ENCODE data around the gene CTNNA2. TPM values are rescaled to one million over a fixed set of nuclear protein-coding genes. Genes with fewer than 3 reads are reported as not detected.

CTNNA2 gene
- total RNA-seq, 5 donors from 2014 or later (not counting 1 experiment from before 2014, with no cell fraction given) = not detected

DNA sequence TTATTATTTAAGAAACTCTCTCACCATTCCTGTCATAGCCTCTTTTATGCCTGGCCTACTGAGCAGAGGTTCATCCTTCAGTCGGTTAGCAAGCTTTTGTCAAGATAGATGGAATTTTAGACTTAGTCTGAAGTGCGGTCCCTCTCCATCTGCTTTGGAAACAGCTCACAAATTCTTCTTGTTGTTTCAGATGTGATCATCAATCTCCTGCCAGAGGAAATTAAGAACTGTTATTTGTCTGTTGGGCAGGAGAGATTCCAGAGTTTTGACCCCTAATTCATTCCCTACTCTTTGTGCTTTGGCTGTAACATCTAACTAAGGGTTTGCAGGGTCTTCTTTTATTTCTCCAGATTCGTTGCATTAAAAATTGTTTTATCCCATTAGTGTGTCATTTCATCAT, 735.3 kb downstream of the CTNNA2 start:
- DNase-seq (no peak), ATAC-seq (replicated peaks in 1 of 4) (no peak)
- Histone ChIP-seq H3K9me3 (no peaks in the 10 kb centered on the region), H3K4me3 (ENCODE audit: control insufficient read depth in 1 of 2, extremely low read depth in 1 of 2, low read length in 1 of 2) (no peak overlapping the region), H3K27me3 (replicated peaks in 1 of 2; ENCODE audit: control insufficient read depth in 2 of 2, extremely low read depth in 1 of 2, insufficient read depth in 2 of 2, low read length in 1 of 2) (no peaks in the 10 kb centered on the region), H3K27ac (ENCODE audit: low read length) (no peak overlapping the region), H3K4me1 (ENCODE audit: control insufficient read depth in 1 of 2, extremely low read depth in 1 of 2, insufficient read depth in 2 of 2, low read length in 2 of 2) (no peaks in the 10 kb centered on the region), H3K36me3 (ENCODE audit: control insufficient read depth in 2 of 2, extremely low read depth in 1 of 2, insufficient read depth in 1 of 2, low read length in 1 of 2) (no peaks in the 10 kb centered on the region)
- Mint-ChIP-seq H3K36me3 (no peaks in the 10 kb centered on the region), H3K4me3 (no peak overlapping the region), H3K9me3 (peaks cover 0 to 10% (median 8%) of the 10 kb centered on the region in 3 donors), H3K4me1 (peaks cover 0 to 4% (median 0%) of the 10 kb centered on the region in 3 donors), H3K27ac (no peak overlapping the region), H3K27me3 (no peaks in the 10 kb centered on the region)
- WGBS (ENCODE audit: insufficient coverage) = 88% methylated on average over 1 of the region's 3 CpGs
- ChIA-PET CTCF (interaction anchor here in 1 of 2 donors (0.7 kb wide), 1 partner anchor 28 kb away, joined by 3 read pairs; no protein-coding TSS in a partner anchor), POLR2A (no interaction called here)

DNA sequence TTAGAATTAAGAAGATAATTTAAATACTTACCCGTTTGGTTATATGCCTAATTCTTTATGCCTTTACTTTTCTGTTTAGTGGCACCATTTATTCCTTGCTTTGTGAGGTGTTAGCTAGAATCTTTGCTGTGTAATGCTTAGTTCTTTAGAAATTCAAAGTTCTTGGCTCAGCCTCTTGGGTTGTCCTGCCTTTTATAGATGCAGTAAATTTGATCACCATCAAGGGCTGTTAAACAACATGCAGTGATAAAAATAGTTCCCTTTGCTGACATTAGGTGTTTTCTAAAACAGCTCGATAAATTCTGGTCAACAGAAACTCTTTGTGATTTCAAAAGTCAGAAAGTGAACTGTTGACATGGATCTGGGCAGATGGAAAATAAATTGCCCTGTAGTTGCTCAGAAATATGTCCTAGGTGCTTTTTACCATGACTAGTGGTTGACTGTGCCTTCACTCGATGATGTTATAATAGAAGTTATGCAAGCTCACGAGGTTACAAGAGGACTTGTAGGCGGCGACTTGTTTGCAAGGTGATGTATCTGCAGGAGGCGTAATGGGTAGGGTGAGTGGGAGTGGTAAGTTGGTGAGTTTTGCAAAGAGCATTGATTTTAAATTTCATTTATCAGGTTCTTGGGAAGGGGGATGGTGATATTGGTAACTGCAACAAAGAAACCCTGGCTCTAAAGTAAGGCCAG, 739.6 kb downstream of the CTNNA2 start:
- ChIA-PET POLR2A (interaction anchor here in 1 of 2 donors (0.6 kb wide), 1 partner anchor 19 kb away, joined by 7 read pairs; no protein-coding TSS in a partner anchor), CTCF (no interaction called here)
- no peaks in the 10 kb centered on the region for H3K9me3 ChIP-seq
- ATAC-seq (replicated peaks in 1 of 4) = no peak
- no peaks in the 10 kb centered on the region for H3K27me3 Mint-ChIP-seq
- no peak overlapping the region for H3K27ac Mint-ChIP-seq
- H3K4me1 Mint-ChIP-seq = no peaks in the 10 kb centered on the region
- peaks cover 0 to 11% (median 8%) of the 10 kb centered on the region in 3 donors for H3K9me3 Mint-ChIP-seq
- no peaks in the 10 kb centered on the region for H3K27me3 ChIP-seq (replicated peaks in 1 of 2; ENCODE audit: control insufficient read depth in 2 of 2, extremely low read depth in 1 of 2, insufficient read depth in 2 of 2, low read length in 1 of 2)
- H3K27ac ChIP-seq (ENCODE audit: low read length) = no peak overlapping the region
- no peak overlapping the region for H3K4me3 Mint-ChIP-seq
- H3K36me3 Mint-ChIP-seq = no peaks in the 10 kb centered on the region
- DNase-seq = no peak
- H3K4me3 ChIP-seq (ENCODE audit: control insufficient read depth in 1 of 2, extremely low read depth in 1 of 2, low read length in 1 of 2) = no peak overlapping the region
- 80% methylated on average over 6 of the region's 7 CpGs for WGBS (ENCODE audit: insufficient coverage)
- H3K4me1 ChIP-seq (ENCODE audit: control insufficient read depth in 1 of 2, extremely low read depth in 1 of 2, insufficient read depth in 2 of 2, low read length in 2 of 2) = no peaks in the 10 kb centered on the region
- no peaks in the 10 kb centered on the region for H3K36me3 ChIP-seq (ENCODE audit: control insufficient read depth in 2 of 2, extremely low read depth in 1 of 2, insufficient read depth in 1 of 2, low read length in 1 of 2)

DNA sequence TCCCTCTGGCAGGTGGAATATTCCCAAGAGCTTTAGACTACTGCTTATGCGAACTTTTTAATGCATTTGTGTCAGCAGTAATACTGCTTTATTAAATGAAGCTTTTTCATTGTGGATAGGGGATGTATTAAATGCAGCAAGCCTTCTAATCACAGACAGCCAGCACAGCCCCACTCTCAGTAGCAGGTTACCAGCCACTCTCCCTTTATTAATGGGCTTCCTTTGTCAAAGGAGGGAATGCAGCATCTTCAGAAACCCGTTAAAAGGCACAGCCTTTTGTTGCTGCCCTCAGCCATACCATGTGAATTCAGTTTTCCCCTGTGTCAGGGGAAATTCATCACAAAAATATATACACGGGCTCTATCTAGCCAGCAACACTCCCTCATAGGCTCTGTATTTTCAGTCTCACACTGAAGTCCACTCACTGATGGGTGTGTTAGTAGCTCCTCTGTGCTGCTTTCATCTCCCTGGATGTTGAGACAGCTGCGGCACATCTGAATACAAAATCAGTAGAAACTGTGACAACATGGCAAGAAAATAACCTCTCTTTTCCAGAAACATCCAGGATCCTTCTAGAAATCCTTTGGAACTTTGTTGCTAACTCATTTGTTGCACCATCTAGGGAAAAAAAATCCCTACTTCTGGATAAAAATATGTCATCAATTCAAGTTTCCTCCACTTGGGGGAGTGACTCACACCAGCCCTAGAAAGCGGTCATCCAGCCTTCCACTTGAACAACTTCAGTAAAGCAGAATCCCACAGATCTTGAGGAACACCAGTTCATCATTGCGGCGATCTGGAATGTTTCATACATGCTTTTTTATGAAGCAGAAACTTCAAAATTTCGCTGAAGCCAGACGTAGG, 743.3 kb downstream of the CTNNA2 start:
- Histone ChIP-seq H3K27me3 (replicated peaks in 1 of 2; ENCODE audit: control insufficient read depth in 2 of 2, extremely low read depth in 1 of 2, insufficient read depth in 2 of 2, low read length in 1 of 2) (no peaks in the 10 kb centered on the region), H3K4me3 (ENCODE audit: control insufficient read depth in 1 of 2, extremely low read depth in 1 of 2, low read length in 1 of 2) (no peak overlapping the region), H3K4me1 (ENCODE audit: control insufficient read depth in 1 of 2, extremely low read depth in 1 of 2, insufficient read depth in 2 of 2, low read length in 2 of 2) (no peaks in the 10 kb centered on the region), H3K36me3 (ENCODE audit: control insufficient read depth in 2 of 2, extremely low read depth in 1 of 2, insufficient read depth in 1 of 2, low read length in 1 of 2) (no peaks in the 10 kb centered on the region), H3K27ac (ENCODE audit: low read length) (no peak overlapping the region), H3K9me3 (no peaks in the 10 kb centered on the region)
- Mint-ChIP-seq H3K4me3 (no peak overlapping the region), H3K27ac (no peak overlapping the region), H3K4me1 (no peaks in the 10 kb centered on the region), H3K27me3 (no peaks in the 10 kb centered on the region), H3K36me3 (no peaks in the 10 kb centered on the region), H3K9me3 (peaks cover 0 to 5% (median 4%) of the 10 kb centered on the region in 3 donors)
- ATAC-seq (replicated peaks in 1 of 4) = no peak
- 90% methylated on average over 2 of the region's 9 CpGs for WGBS (ENCODE audit: insufficient coverage)
- DNase-seq = no peak
- POLR2A ChIA-PET = no interaction called here
- CTCF ChIA-PET = interaction anchor here in 1 of 2 donors (0.5 kb wide), 1 partner anchor 242 kb away, joined by 3 read pairs; no protein-coding TSS in a partner anchor

DNA sequence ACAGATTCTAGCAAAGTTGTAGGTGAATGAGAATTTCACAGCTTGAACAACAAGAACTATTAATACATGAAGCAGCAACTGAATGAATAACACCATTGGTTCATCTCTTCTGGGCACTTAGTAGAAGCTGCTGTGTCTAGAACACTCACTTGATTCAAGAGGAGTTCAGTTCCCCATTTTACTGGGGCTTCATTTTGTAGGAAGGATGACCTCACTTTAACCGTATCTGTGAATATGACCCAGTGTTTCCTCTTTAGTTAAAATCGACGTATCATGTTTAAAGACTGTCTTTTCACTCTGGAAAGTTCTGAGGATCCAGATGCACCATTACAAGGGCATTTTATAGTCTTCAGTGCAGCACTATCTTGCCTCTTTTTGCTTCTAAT, 743.9 kb downstream of the CTNNA2 start:
- Mint-ChIP-seq H3K4me1 (no peaks in the 10 kb centered on the region), H3K9me3 (peaks cover 0 to 7% (median 4%) of the 10 kb centered on the region in 3 donors), H3K27me3 (no peaks in the 10 kb centered on the region), H3K4me3 (no peak overlapping the region), H3K27ac (no peak overlapping the region), H3K36me3 (no peaks in the 10 kb centered on the region)
- Histone ChIP-seq H3K9me3 (no peaks in the 10 kb centered on the region), H3K4me1 (ENCODE audit: control insufficient read depth in 1 of 2, extremely low read depth in 1 of 2, insufficient read depth in 2 of 2, low read length in 2 of 2) (no peaks in the 10 kb centered on the region), H3K27me3 (replicated peaks in 1 of 2; ENCODE audit: control insufficient read depth in 2 of 2, extremely low read depth in 1 of 2, insufficient read depth in 2 of 2, low read length in 1 of 2) (no peaks in the 10 kb centered on the region), H3K4me3 (ENCODE audit: control insufficient read depth in 1 of 2, extremely low read depth in 1 of 2, low read length in 1 of 2) (no peak overlapping the region), H3K27ac (ENCODE audit: low read length) (no peak overlapping the region), H3K36me3 (ENCODE audit: control insufficient read depth in 2 of 2, extremely low read depth in 1 of 2, insufficient read depth in 1 of 2, low read length in 1 of 2) (no peaks in the 10 kb centered on the region)
- ChIA-PET POLR2A (no interaction called here), CTCF (no interaction called here)
- DNase-seq = no peak
- no peak for ATAC-seq (replicated peaks in 1 of 4)
- WGBS (ENCODE audit: insufficient coverage) = no CpG with 5 or more reads among the region's 3 CpGs

DNA sequence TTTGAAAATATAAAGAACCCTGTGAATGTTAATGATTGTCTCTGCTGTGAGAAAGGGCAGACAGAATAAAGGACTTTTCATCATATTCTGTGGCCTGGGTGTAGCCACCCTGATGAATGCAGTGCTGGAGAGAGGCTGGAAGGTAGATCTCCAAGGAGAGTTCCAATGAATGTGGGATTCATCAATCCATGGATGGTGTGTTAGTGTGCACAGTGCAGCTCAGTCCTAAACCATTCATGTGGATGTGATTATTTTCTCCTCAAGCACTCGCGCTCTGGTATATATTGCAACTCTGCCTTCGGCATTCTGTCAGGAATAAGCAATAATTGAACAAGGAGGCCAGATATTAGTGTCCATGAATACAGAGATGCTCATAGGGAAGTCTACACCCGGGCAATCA, 744.6 kb downstream of the CTNNA2 start:
- Mint-ChIP-seq H3K4me1 (no peaks in the 10 kb centered on the region), H3K9me3 (peaks cover 0 to 4% (median 4%) of the 10 kb centered on the region in 3 donors), H3K27ac (no peak overlapping the region), H3K4me3 (no peak overlapping the region), H3K36me3 (no peaks in the 10 kb centered on the region), H3K27me3 (no peaks in the 10 kb centered on the region)
- ATAC-seq (replicated peaks in 1 of 4) (no peak), DNase-seq (no peak)
- Histone ChIP-seq H3K27ac (ENCODE audit: low read length) (no peak overlapping the region), H3K9me3 (no peaks in the 10 kb centered on the region), H3K36me3 (ENCODE audit: control insufficient read depth in 2 of 2, extremely low read depth in 1 of 2, insufficient read depth in 1 of 2, low read length in 1 of 2) (no peaks in the 10 kb centered on the region), H3K27me3 (replicated peaks in 1 of 2; ENCODE audit: control insufficient read depth in 2 of 2, extremely low read depth in 1 of 2, insufficient read depth in 2 of 2, low read length in 1 of 2) (no peaks in the 10 kb centered on the region), H3K4me1 (ENCODE audit: control insufficient read depth in 1 of 2, extremely low read depth in 1 of 2, insufficient read depth in 2 of 2, low read length in 2 of 2) (no peaks in the 10 kb centered on the region), H3K4me3 (ENCODE audit: control insufficient read depth in 1 of 2, extremely low read depth in 1 of 2, low read length in 1 of 2) (no peak overlapping the region)
- POLR2A ChIA-PET = no interaction called here
- WGBS (ENCODE audit: insufficient coverage) = 87% methylated on average over 3 of the region's 4 CpGs
- CTCF ChIA-PET = no interaction called here

DNA sequence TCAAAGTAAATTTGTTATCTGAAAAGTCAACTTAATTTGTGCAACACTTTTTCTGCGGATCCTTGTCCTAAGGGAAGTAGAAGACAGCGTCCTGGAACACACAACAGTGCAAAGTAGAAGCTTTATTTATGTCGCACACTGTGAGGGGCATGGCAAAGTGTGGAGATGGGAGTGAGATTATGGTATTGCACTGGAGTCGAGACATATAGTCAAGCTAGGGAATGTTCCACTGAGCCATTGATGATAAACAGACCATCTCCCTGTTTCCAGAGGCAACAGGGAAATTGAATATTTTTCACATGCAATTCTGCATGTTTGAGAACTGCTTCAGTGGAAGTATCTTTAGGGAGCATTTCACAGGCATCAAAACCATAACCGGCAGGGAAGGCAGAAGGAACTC, 745.5 kb downstream of the CTNNA2 start:
- WGBS (ENCODE audit: insufficient coverage) = 87% methylated on average over 4 of the region's 5 CpGs
- Mint-ChIP-seq H3K4me3 (no peak overlapping the region), H3K9me3 (peaks cover 0 to 3% (median 2%) of the 10 kb centered on the region in 3 donors), H3K27ac (no peak overlapping the region), H3K36me3 (no peaks in the 10 kb centered on the region), H3K4me1 (no peaks in the 10 kb centered on the region), H3K27me3 (no peaks in the 10 kb centered on the region)
- Histone ChIP-seq H3K4me1 (ENCODE audit: control insufficient read depth in 1 of 2, extremely low read depth in 1 of 2, insufficient read depth in 2 of 2, low read length in 2 of 2) (no peaks in the 10 kb centered on the region), H3K9me3 (no peaks in the 10 kb centered on the region), H3K27me3 (replicated peaks in 1 of 2; ENCODE audit: control insufficient read depth in 2 of 2, extremely low read depth in 1 of 2, insufficient read depth in 2 of 2, low read length in 1 of 2) (no peaks in the 10 kb centered on the region), H3K4me3 (ENCODE audit: control insufficient read depth in 1 of 2, extremely low read depth in 1 of 2, low read length in 1 of 2) (no peak overlapping the region), H3K27ac (ENCODE audit: low read length) (no peak overlapping the region), H3K36me3 (ENCODE audit: control insufficient read depth in 2 of 2, extremely low read depth in 1 of 2, insufficient read depth in 1 of 2, low read length in 1 of 2) (no peaks in the 10 kb centered on the region)
- ChIA-PET POLR2A (no interaction called here), CTCF (no interaction called here)
- ATAC-seq (replicated peaks in 1 of 4) = no peak
- DNase-seq = no peak
